Fibroblast of the aortic adventitia (primary cell): ENCODE data around the gene PLCL2. TPM values are rescaled to one million over a fixed set of nuclear protein-coding genes. Genes with fewer than 3 reads are reported as not detected.

Source experiments
- DNase-seq: peaks from one replicate; pipeline ENCODE4 v3.0.0-alpha.2; 2010; ENCODE audit warnings: low read depth
- H3K4me3 ChIP-seq: 2 replicates; pipeline ENCODE4 v1.5.1; 2011; ENCODE audit warnings: low read depth, mild to moderate bottlenecking, control low read depth, low read length, moderate library complexity
- total RNA-seq: library from RNA; depleted of rRNA; stranded (reverse); fragments of >200 nt; gene quantifications from 2 replicates; pipeline ENCODE4 v1.2.3, GENCODE V29; 2012; ENCODE audit warnings: low replicate concordance
- TF ChIP-seq, protein P1 (sequence below): IDR thresholded peaks from 2 replicates; pipeline ENCODE4 v1.5.1; 2011; ENCODE audit warnings: mild to moderate bottlenecking, low read length, control low read depth, inconsistent platforms; ENCODE audit not compliant: insufficient read depth

The PLCL2 gene
- total RNA-seq, 1 donor = 11.6 TPM

DNA sequence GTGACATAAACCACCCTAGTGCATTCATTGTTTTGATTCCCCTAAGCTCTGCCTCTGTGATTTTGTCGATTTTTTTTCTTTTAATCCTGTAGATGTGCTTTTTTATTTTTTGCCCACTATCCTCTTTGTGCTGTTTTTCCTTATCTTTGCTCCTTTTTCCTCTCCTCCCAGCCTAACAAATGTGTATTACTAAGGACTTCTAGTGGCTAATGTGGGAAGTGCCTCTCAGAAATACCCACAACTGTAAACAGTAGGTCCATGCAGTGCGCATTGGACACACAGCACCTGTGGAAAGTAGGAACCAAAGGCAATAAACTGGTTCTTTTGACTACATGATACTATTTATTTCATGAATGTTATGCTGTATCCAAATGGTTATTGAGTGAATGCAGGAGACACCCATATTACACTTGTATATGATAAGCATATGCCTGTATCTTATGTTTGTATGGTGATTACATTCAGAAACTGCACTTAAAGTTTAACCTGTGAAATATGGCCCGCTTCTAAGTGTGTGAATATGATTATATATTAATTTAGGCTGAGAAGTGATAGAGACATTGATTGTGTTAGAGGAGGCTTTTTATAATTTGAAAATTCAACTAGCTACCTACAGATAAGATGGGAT lies 147.8 kb downstream of the PLCL2 start:
- TF ChIP-seq, protein P1, sequence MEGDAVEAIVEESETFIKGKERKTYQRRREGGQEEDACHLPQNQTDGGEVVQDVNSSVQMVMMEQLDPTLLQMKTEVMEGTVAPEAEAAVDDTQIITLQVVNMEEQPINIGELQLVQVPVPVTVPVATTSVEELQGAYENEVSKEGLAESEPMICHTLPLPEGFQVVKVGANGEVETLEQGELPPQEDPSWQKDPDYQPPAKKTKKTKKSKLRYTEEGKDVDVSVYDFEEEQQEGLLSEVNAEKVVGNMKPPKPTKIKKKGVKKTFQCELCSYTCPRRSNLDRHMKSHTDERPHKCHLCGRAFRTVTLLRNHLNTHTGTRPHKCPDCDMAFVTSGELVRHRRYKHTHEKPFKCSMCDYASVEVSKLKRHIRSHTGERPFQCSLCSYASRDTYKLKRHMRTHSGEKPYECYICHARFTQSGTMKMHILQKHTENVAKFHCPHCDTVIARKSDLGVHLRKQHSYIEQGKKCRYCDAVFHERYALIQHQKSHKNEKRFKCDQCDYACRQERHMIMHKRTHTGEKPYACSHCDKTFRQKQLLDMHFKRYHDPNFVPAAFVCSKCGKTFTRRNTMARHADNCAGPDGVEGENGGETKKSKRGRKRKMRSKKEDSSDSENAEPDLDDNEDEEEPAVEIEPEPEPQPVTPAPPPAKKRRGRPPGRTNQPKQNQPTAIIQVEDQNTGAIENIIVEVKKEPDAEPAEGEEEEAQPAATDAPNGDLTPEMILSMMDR = peak; percentile 88
- DNase-seq = peak; percentile 66
- H3K4me3 ChIP-seq = no peak overlapping the region

DNA sequence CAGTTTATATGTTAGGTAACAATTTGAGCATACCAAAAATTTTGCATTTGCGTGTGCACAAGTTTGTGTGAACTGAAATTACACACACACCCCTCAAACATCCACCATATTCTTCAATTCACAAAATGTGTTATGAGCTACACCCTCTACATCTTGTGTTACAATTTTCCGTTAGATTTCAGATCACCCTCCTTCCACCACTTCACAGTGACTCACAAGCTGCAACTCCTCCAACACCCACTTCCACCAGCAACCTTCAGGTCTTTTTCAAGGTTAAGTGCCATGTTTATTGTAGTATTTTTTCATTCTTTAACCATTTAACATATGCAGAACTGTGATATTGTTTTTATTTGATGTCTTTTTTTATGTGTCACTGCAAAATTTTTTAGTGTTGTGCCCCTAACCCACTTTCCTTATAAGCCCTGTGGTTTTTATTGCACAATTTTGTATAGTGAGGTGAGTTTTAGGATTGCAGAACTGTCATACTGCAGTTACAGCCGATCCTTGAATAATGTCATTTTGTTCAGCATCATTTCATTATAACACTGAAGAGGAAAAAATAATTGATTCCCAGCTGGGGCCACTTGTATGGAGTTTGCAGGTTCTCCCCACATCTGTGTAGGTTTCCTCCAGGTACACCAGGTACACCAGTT lies 148.9 kb downstream of the PLCL2 start:
- TF ChIP-seq, protein P1 = no peak
- peak; percentile 31 for DNase-seq
- H3K4me3 ChIP-seq = no peak overlapping the region

GRCh38 chr3:17035033-17035432 lies 150.3 kb downstream of the PLCL2 start:
- TF ChIP-seq, protein P1 = no peak
- DNase-seq = no peak
- no peak overlapping the region for H3K4me3 ChIP-seq

GRCh38 chr3:17035966-17036365 lies 151.2 kb downstream of the PLCL2 start:
- DNase-seq = no peak
- no peak overlapping the region for H3K4me3 ChIP-seq
- TF ChIP-seq, protein P1 = no peak

- TF ChIP-seq, protein P1 = no peak
- H3K4me3 ChIP-seq = no peak overlapping the region
- DNase-seq = no peak
These were observed 153.4 kb downstream of the PLCL2 start for GRCh38 chr3:17038141-17038540.

- TF ChIP-seq, protein P1 = no peak
- no peak for DNase-seq
- no peak overlapping the region for H3K4me3 ChIP-seq
These were observed 154.3 kb downstream of the PLCL2 start for GRCh38 chr3:17038900-17039553.
